H7 (cell line): Measurements from ENCODE around the gene MT1B. TPM values are rescaled to one million over a fixed set of nuclear protein-coding genes. Genes with fewer than 3 reads are reported as not detected.
"Not testable (repeated sequence)": the region's sequence is repeated elsewhere in the genome, so short reads cannot be mapped to it uniquely, and the experiment has no call there.

Experiments used
- DNase-seq: peaks from one replicate; pipeline ENCODE4 v3.0.0; 2012
- H3K27me3 ChIP-seq: 2 replicates; pipeline ENCODE4 v1.6.0; 2011; ENCODE audit warnings: mild to moderate bottlenecking, low read length; ENCODE audit not compliant: control insufficient read depth, insufficient read depth
- H3K36me3 ChIP-seq: replicated peaks from 2 replicates; pipeline ENCODE4 v1.5.1; 2011; ENCODE audit warnings: low read length; ENCODE audit not compliant: control insufficient read depth, insufficient read depth
- H3K4me3 ChIP-seq: 2 replicates; pipeline ENCODE4 v1.5.1; 2011; ENCODE audit warnings: low read depth, mild to moderate bottlenecking, control low read depth, low read length, moderate library complexity; ENCODE audit not compliant: insufficient read depth
- total RNA-seq: library from RNA; depleted of rRNA; stranded (reverse); fragments of >200 nt; shearing (Covaris generic); gene quantifications from 2 replicates; pipeline ENCODE4 v1.2.3, GENCODE V29; 2014

Gene MT1B
- total RNA-seq, 1 experiment from 2014 or later, result not detected

- DNase-seq, result peak; percentile 68
- Histone ChIP-seq H3K36me3 (no peaks in the 10 kb centered on the region), H3K27me3 (peaks cover 97% of the 10 kb centered on the region), H3K4me3 (peak overlapping the region; percentile 48)
Observed at GRCh38 chr16:56662357-56663354, 11.0 kb downstream of the MT1B start.

GRCh38 chr16:56664506-56664905 is 12.8 kb downstream of the MT1B start:
- H3K27me3 ChIP-seq, result peaks cover 98% of the 10 kb centered on the region
- no peaks in the 10 kb centered on the region for H3K36me3 ChIP-seq
- DNase-seq, result no peak
- no peak overlapping the region for H3K4me3 ChIP-seq

GRCh38 chr16:56665286-56666261 is 13.9 kb downstream of the MT1B start:
- peaks cover 98% of the 10 kb centered on the region for H3K27me3 ChIP-seq
- DNase-seq, H3K4me3 ChIP-seq, H3K36me3 ChIP-seq: not testable (repeated sequence)

GRCh38 chr16:56667581-56668571 is 16.2 kb downstream of the MT1B start, which contains the start of gene MT1G:
Gene MT1G, minus strand, starts transcription at chr16:56668065. Its CDS starts 72 bp downstream, at chr16:56667993.
- peaks cover 88% of the 10 kb centered on the region for H3K27me3 ChIP-seq
- peak; percentile 74 for DNase-seq
- no peaks in the 10 kb centered on the region for H3K36me3 ChIP-seq
- H3K4me3 ChIP-seq, result peak within 1 kb of the TSS; percentile 28; the same call in 1 of the 2 replicates

- DNase-seq, result peak; percentile 76
- no peaks in the 10 kb centered on the region for H3K36me3 ChIP-seq
- peak within 1 kb of the TSS; percentile 25; the same call in 1 of the 2 replicates for H3K4me3 ChIP-seq
- H3K27me3 ChIP-seq, result peaks cover 75% of the 10 kb centered on the region
Observed at GRCh38 chr16:56669005-56669839, 17.5 kb downstream of the MT1B start, which contains the start of gene MT1H. Gene MT1H, plus strand, starts transcription at chr16:56669814. Its CDS starts 71 bp downstream, at chr16:56669885.

GRCh38 chr16:56669840-56670619 is 18.3 kb downstream of the MT1B start:
- H3K36me3 ChIP-seq, result no peaks in the 10 kb centered on the region
- H3K27me3 ChIP-seq, result peaks cover 67% of the 10 kb centered on the region
- DNase-seq, result no peak
- H3K4me3 ChIP-seq, result peak overlapping the region; percentile 25; the same call in 1 of the 2 replicates

- Histone ChIP-seq H3K36me3 (no peaks in the 10 kb centered on the region), H3K4me3 (no peak overlapping the region), H3K27me3 (peaks cover 62% of the 10 kb centered on the region)
- no peak for DNase-seq
Observed at GRCh38 chr16:56670620-56670934, 18.9 kb downstream of the MT1B start.

- not testable (repeated sequence) for H3K4me3 ChIP-seq, H3K36me3 ChIP-seq, DNase-seq
- H3K27me3 ChIP-seq, result peaks cover 52% of the 10 kb centered on the region
Observed at GRCh38 chr16:56671691-56672090, 20.0 kb downstream of the MT1B start.

GRCh38 chr16:56672171-56672570 is 20.5 kb downstream of the MT1B start:
- H3K4me3 ChIP-seq, H3K36me3 ChIP-seq, DNase-seq: not testable (repeated sequence)
- peaks cover 47% of the 10 kb centered on the region for H3K27me3 ChIP-seq

GRCh38 chr16:56672761-56673536 is 21.3 kb downstream of the MT1B start:
- DNase-seq, result no peak
- no peaks in the 10 kb centered on the region for H3K36me3 ChIP-seq
- H3K27me3 ChIP-seq, result peaks cover 39% of the 10 kb centered on the region
- H3K4me3 ChIP-seq, result no peak overlapping the region

- no peak for DNase-seq
- Histone ChIP-seq H3K36me3 (no peaks in the 10 kb centered on the region), H3K4me3 (no peak overlapping the region), H3K27me3 (peaks cover 29% of the 10 kb centered on the region)
Observed at GRCh38 chr16:56673921-56674320, 22.2 kb downstream of the MT1B start.

- DNase-seq, H3K36me3 ChIP-seq, H3K4me3 ChIP-seq: not testable (repeated sequence)
- peaks cover 23% of the 10 kb centered on the region for H3K27me3 ChIP-seq
Observed at GRCh38 chr16:56674570-56674969, 22.9 kb downstream of the MT1B start.
